GM18526 (cell line): ENCODE data around the gene MAEA.

Experiments used
- POLR2A ChIP-seq: IDR thresholded peaks from 3 replicates; pipeline ENCODE4 v1.6.1; 2011; ENCODE audit not compliant: insufficient read length; ENCODE audit errors: extremely low read depth

Gene MAEA

GRCh38 chr4:1318488-1319213 lies 29.0 kb downstream of the MAEA start:
- no peak for TF ChIP-seq POLR2A

GRCh38 chr4:1321486-1321885 lies 31.8 kb downstream of the MAEA start:
- TF ChIP-seq POLR2A: no peak

- TF ChIP-seq POLR2A: no peak
Measured at GRCh38 chr4:1321946-1322650, 32.4 kb downstream of the MAEA start.

- TF ChIP-seq POLR2A: no peak
Measured at GRCh38 chr4:1323280-1323634, 33.6 kb downstream of the MAEA start.

GRCh38 chr4:1323635-1324442 lies 34.1 kb downstream of the MAEA start:
- TF ChIP-seq POLR2A: no peak

- no peak for TF ChIP-seq POLR2A
Measured at GRCh38 chr4:1325176-1325480, 35.4 kb downstream of the MAEA start.

GRCh38 chr4:1325681-1326635 lies 36.3 kb downstream of the MAEA start:
- no peak for TF ChIP-seq POLR2A

- TF ChIP-seq POLR2A: no peak
Measured at GRCh38 chr4:1326751-1327525, 37.2 kb downstream of the MAEA start.

GRCh38 chr4:1327526-1328266 lies 38.0 kb downstream of the MAEA start:
- no peak for TF ChIP-seq POLR2A

GRCh38 chr4:1328267-1329155 lies 38.8 kb downstream of the MAEA start:
- no peak for TF ChIP-seq POLR2A

GRCh38 chr4:1329408-1330371 lies 40.0 kb downstream of the MAEA start:
- TF ChIP-seq POLR2A: no peak
